K562 (cell line): ENCODE results near the gene CHGA. TPM values are rescaled to one million over a fixed set of nuclear protein-coding genes. Genes with fewer than 3 reads are reported as not detected.

Experiments used
- ATAC-seq: fragments of 200-7000 bp; cut with Tn5 transposase; 3 replicates; pipeline ENCODE4 v1.9.1; 2020; ENCODE audit warnings: moderate library complexity
- BruUV-seq: library from RNA; stranded (reverse); fragments of 400-500 nt; replicated peaks from 2 replicates; lab custom pipeline; 2021; lab: Mats Ljungman, UMichigan
- CTCF ChIA-PET: fragments of 300-600 bp; formaldehyde crosslinking; extraction: SDS; loops from one replicate; lab custom pipeline; 2021; ENCODE audit warnings: low intra/inter-chr PET ratio; lab: Yijun Ruan, JAX
- POLR2A ChIA-PET: fragments of 300-600, 350-650 bp; sonication (Branson Sonifier 250); formaldehyde crosslinking; extraction: SDS; loops from one replicate; lab custom pipeline; 2021; ENCODE audit warnings: antibody characterized with exemption, inconsistent platforms; lab: Yijun Ruan, JAX
- DNase-seq, 4 experiments: peaks; one replicate each; pipeline versions ENCODE4 v3.0.0 to v3.0.0-alpha.2; 2011 to 2018; ENCODE audit warnings: low spot score in 3 of 4, mixed read lengths in 3 of 4; ENCODE audit errors: extremely low read depth in 1 of 4
- FAIRE-seq: peaks from 2 replicates; lab custom pipeline; 2011; peaks lifted over from hg19 to GRCh38; lab: Jason Lieb, UNC
- H2AFZ ChIP-seq: 2 replicates; pipeline ENCODE4 v1.6.0; 2011; ENCODE audit warnings: low read depth, low read length, control low read depth, inconsistent platforms
- H3K27ac ChIP-seq: fragments of 200-600 bp; 3 replicates; pipeline ENCODE4 v1.8.0; 2011; ENCODE audit warnings: low read depth, mild to moderate bottlenecking, control low read depth, inconsistent platforms, low read length, moderate library complexity, mixed read lengths; ENCODE audit errors: extremely low read depth
- H3K27me3 ChIP-seq, 2 experiments: fragments of 300-600 bp in 1 of 2; 2 replicates in 1 of 2; 3 replicates in 1 of 2; pipeline versions ENCODE4 v1.6.0 to v1.8.0; 2011; ENCODE audit warnings: inconsistent platforms in 2 of 2, low read length in 2 of 2, mild to moderate bottlenecking in 1 of 2, mixed read lengths in 1 of 2, moderate library complexity in 1 of 2; ENCODE audit not compliant: control insufficient read depth in 2 of 2, insufficient read depth in 2 of 2
- H3K36me3 ChIP-seq: fragments of 300-600 bp; 3 replicates; pipeline ENCODE4 v1.8.0; 2011; ENCODE audit warnings: mild to moderate bottlenecking, low read length, inconsistent platforms; ENCODE audit not compliant: control insufficient read depth, insufficient read depth
- H3K4me1 ChIP-seq, 2 experiments: fragments of 200-600 bp in 1 of 2; replicated peaks in 1 of 2; 2 replicates in 1 of 2; 3 replicates in 1 of 2; pipeline versions ENCODE4 v1.5.1 to v1.8.0; 2011; ENCODE audit warnings: inconsistent platforms in 2 of 2, low read length in 2 of 2, mild to moderate bottlenecking in 1 of 2, mixed read lengths in 1 of 2, moderate library complexity in 1 of 2; ENCODE audit not compliant: control insufficient read depth in 2 of 2, insufficient read depth in 2 of 2
- H3K4me2 ChIP-seq: 2 replicates; pipeline ENCODE4 v1.6.1; 2011; ENCODE audit warnings: low read length, control low read depth, inconsistent platforms, mixed read lengths; ENCODE audit not compliant: insufficient read depth
- H3K4me3 ChIP-seq: fragments of 200-600 bp; sonication (generic), shearing (Covaris generic); 2 replicates; pipeline ENCODE4 v1.5.1; 2016; ENCODE audit warnings: control low read depth, inconsistent platforms
- H3K79me2 ChIP-seq: fragments of 200-600 bp; 3 replicates; pipeline ENCODE4 v1.8.0; 2011; ENCODE audit warnings: low read length, inconsistent platforms; ENCODE audit not compliant: control insufficient read depth, insufficient read depth
- H3K9ac ChIP-seq, 2 experiments: 2 replicates each; pipeline versions ENCODE4 v1.6.0 to v1.6.1; 2011; ENCODE audit warnings: low read depth in 2 of 2, low read length in 2 of 2, control low read depth in 1 of 2, inconsistent platforms in 1 of 2, mild to moderate bottlenecking in 1 of 2, mixed read lengths in 1 of 2; ENCODE audit not compliant: insufficient read depth in 1 of 2
- H3K9me1 ChIP-seq: one replicate; pipeline ENCODE4 v1.6.0; 2011; ENCODE audit warnings: inconsistent platforms, mild to moderate bottlenecking, low read length, moderate library complexity; ENCODE audit not compliant: control insufficient read depth, insufficient read depth
- H3K9me3 ChIP-seq: replicated peaks from 2 replicates; pipeline ENCODE4 v1.5.1; 2011; ENCODE audit warnings: low read depth, low read length, inconsistent platforms; ENCODE audit not compliant: control insufficient read depth, insufficient read depth
- H4K20me1 ChIP-seq: replicated peaks from 2 replicates; pipeline ENCODE4 v1.6.1; 2011; ENCODE audit warnings: low read length, inconsistent platforms, mixed read lengths; ENCODE audit not compliant: control insufficient read depth, insufficient read depth
- KDM1A ChIP-seq, 2 experiments: fragments of 450-650 bp; IDR thresholded peaks; 2 replicates each; pipeline ENCODE4 v1.6.1; 2016; ENCODE audit warnings: mild to moderate bottlenecking in 2 of 2
- LCOR ChIP-seq: sonication (generic); formaldehyde crosslinking; IDR thresholded peaks from 2 replicates; pipeline ENCODE4 v1.8.0; 2022; ENCODE audit warnings: mild to moderate bottlenecking, missing genetic modification reagents
- RBM25 ChIP-seq: fragments of 200-400 bp; formaldehyde crosslinking; IDR thresholded peaks from 2 replicates; pipeline ENCODE4 v1.6.1; 2018; ENCODE audit warnings: low read length, low read depth, moderate library complexity; ENCODE audit not compliant: severe bottlenecking
- ZFP36 ChIP-seq: fragments of 150-350 bp; IDR thresholded peaks from 2 replicates; pipeline ENCODE4 v1.6.1; 2018; ENCODE audit warnings: low read length, low read depth; ENCODE audit not compliant: partially characterized antibody
- WGBS: fragments of 100-300 bp; shearing (Covaris generic); methylation state at CpG from one replicate; pipeline ENCODE4 v1.1.6; 2016; ENCODE audit warnings: low coverage, mixed read lengths; ENCODE audit not compliant: insufficient coverage; ENCODE audit errors: missing lambda C conversion rate; 5-methylcytosine and 5-hydroxymethylcytosine counted together
- in situ Hi-C: fragments of 300-500 bp; cut with MboI; formaldehyde crosslinking; loops from 4 replicates; pipeline ENCODE4 v1.15.0; 2018; ENCODE audit warnings: inconsistent platforms, mixed read lengths
- intact Hi-C: fragments of 100-400 bp; cut with micrococcal nuclease; formaldehyde crosslinking; loops from 2 replicates; pipeline ENCODE4 v1.14.2; 2022
- polyA plus RNA-seq, 8 experiments: library from polyadenylated mRNA; depleted of rRNA in 4 of 8; stranded (reverse) in 5 of 8; unstranded in 3 of 8; fragments of >200 nt; fragmentation: Nextera tagmentation in 2 of 8; fragmentation: Illumina TruSeq in 1 of 8; extraction: Ambion mirVana in 2 of 8; extraction: Trizol in 1 of 8; gene quantifications; 2 replicates each; pipeline versions ENCODE4 v1.2.1 to v1.2.3, GENCODE V29; 2011 to 2014; ENCODE audit warnings: inconsistent platforms in 1 of 8, missing spikeins in 1 of 8
- total RNA-seq, 7 experiments: library from RNA; depleted of rRNA in 6 of 7; stranded (reverse); fragments of >200 nt in 6 of 7; fragmentation: Illumina TruSeq in 2 of 7; extraction: Trizol in 2 of 7; gene quantifications; 2 replicates each; pipeline versions ENCODE4 v1.2.1 to v1.2.3, GENCODE V29; 2011 to 2021; ENCODE audit warnings: low replicate concordance in 1 of 7

Gene CHGA
- total and polyA plus RNA-seq, 9 of the 15 experiments (the other 6 are each of a cell fraction or from before 2014, with no cell fraction given) = not detected

DNA sequence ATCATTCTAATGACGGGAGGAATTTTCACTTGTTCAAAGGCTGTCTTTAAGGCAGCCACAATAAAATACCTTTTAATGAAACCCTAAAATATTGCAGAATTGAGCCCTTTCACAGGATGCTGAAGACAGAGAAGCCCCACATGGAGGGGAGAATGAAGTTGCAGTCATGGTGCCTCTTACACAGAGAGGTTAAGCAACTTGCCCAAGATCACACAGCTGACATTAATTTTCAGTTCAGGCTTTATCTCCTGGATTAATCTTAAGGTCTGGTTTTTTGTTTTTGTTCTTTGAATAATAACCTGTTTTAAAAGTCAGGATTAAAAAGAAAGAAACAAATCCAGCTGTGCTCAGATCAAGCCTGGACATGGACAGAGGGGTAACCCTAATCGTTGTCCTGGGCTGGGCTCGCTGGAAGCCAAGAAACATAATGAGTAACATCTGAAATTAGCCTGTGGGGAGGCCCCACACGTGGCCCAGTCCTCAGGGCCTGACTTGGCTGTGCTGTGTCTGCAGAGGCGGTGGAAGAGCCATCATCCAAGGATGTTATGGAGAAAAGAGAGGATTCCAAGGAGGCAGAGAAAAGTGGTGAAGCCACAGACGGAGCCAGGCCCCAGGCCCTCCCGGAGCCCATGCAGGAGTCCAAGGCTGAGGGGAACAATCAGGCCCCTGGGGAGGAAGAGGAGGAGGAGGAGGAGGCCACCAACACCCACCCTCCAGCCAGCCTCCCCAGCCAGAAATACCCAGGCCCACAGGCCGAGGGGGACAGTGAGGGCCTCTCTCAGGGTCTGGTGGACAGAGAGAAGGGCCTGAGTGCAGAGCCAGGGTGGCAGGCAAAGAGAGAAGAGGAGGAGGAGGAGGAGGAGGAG, 8.0 kb downstream of the CHGA start:
- no peak overlapping the region for H3K9ac ChIP-seq
- H3K4me1 ChIP-seq = no peaks in the 10 kb centered on the region; a peak in 2 of 5 replicates
- H3K4me3 ChIP-seq = no peak overlapping the region
- H3K79me2 ChIP-seq = no peaks in the 10 kb centered on the region
- ChIA-PET POLR2A (interaction anchor here (0.6 kb wide), 1 partner anchor 1470 kb away, joined by 3 read pairs; no protein-coding TSS in a partner anchor), CTCF (no interaction called here)
- peaks cover 0 to 6% of the 10 kb centered on the region in 2 experiments; a peak in 1 of 5 replicates for H3K27me3 ChIP-seq
- TF ChIP-seq ZFP36 (peak; percentile 48), RBM25 (peak; percentile 82), KDM1A (IDR thresholded peaks at IDR 0.05) (0 out of 4 replicates have a peak, but pooled peaks of 1 of the 2 experiments have one; percentile 14), LCOR (CRISPR knock-in tag) (no peak)
- 27% methylated on average over 7 of the region's 8 CpGs for whole genome bisulfite sequencing
- H3K9me1 ChIP-seq = no peaks in the 10 kb centered on the region
- FAIRE-seq (no peak), DNase-seq (no peak), ATAC-seq (no peak)
- intact Hi-C loops = no loop called here
- in situ Hi-C loops = no loop called here
- H3K27ac ChIP-seq = no peak overlapping the region
- no peak overlapping the region for H3K4me2 ChIP-seq
- no peak overlapping the region for H2AFZ ChIP-seq
- no peaks in the 10 kb centered on the region for H3K9me3 ChIP-seq
- H3K36me3 ChIP-seq = no peaks in the 10 kb centered on the region
- H4K20me1 ChIP-seq = no peaks in the 10 kb centered on the region; the same call in none of the 2 replicates
- BruUV-seq = no TSS peak
